Activated T-helper 1 cell treated with anti-CD3 and anti-CD28 coated beads, Interleukin-12 subunit alpha, Interleukin-12 subunit beta, Interleukin-2, Interleukin-4 antibody, amounts not matched to agents 30 ng/mL and 10 ng/mL and 1 ng/mL, durations not matched to agents 14 hours and 24 hours and 36 hours (primary cell): ENCODE results near the gene SORD. TPM values are rescaled to one million over a fixed set of nuclear protein-coding genes. Genes with fewer than 3 reads are reported as not detected.
"Not testable (repeated sequence)": the region's sequence is repeated elsewhere in the genome, so short reads cannot be mapped to it uniquely, and the experiment has no call there.

Source experiments
- DNase-seq: peaks from one replicate; pipeline ENCODE4 v3.0.0; 2021; ENCODE audit warnings: low spot score
- H3K27ac Mint-ChIP-seq: one replicate; pipeline ENCODE4 v1.8.0; 2021; ENCODE audit warnings: mild to moderate bottlenecking, mixed read lengths
- H3K27me3 Mint-ChIP-seq: one replicate; pipeline ENCODE4 v1.8.0; 2022; ENCODE audit warnings: mild to moderate bottlenecking, moderate library complexity, mixed read lengths; ENCODE audit not compliant: insufficient read depth
- H3K36me3 Mint-ChIP-seq: one replicate; pipeline ENCODE4 v1.8.0; 2021; ENCODE audit warnings: low read depth, mixed read lengths
- H3K4me1 Mint-ChIP-seq: one replicate; pipeline ENCODE4 v1.8.0; 2021; ENCODE audit warnings: low read depth, mixed read lengths
- H3K4me3 Mint-ChIP-seq: one replicate; pipeline ENCODE4 v1.8.0; 2021; ENCODE audit warnings: mild to moderate bottlenecking, moderate library complexity, mixed read lengths
- H3K9me3 Mint-ChIP-seq: one replicate; pipeline ENCODE4 v1.8.0; 2021; ENCODE audit warnings: mixed read lengths
- intact Hi-C: fragments of 100-400 bp; cut with micrococcal nuclease; formaldehyde crosslinking; loops from one replicate; pipeline ENCODE4 v1.15.1; 2024
- total RNA-seq: library from RNA; stranded (reverse); gene quantifications from 2 replicates; pipeline ENCODE4 v1.2.3, GENCODE V29; 2022

SORD gene
- total RNA-seq, 1 donor from 2014 or later = 19.9 TPM

DNA sequence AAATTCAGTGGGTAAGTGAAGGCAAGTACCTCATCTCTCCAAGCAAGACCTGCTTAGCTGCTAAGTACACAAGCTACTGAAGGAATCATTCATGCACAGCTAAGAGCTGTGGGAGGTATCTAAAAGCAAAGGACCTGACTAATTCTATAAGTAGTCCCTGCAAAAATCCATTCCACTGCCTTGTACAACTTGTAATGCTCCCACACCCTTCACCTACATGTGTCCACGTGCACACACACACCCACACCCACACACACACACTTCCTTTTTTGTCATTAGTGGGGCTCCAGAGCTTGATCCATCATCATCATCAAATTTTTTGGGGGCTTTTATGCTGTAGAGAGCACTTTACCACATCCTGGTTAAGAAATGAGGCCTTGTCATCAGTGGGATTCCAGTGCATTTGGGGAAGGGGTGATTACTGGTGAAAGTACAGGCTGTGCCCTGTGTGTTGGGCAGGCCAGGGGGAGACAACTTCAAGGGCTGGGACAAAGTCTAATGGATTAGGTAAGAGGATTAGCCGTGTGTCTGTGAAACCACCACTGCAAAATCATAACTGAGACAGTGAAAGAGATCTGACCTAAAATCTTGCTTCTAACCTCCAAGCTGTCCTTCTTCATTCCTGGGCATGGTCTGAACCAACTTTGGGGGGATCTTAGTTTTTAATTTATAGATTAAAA is 19.1 kb upstream of the SORD start:
- H3K27ac Mint-ChIP-seq, H3K9me3 Mint-ChIP-seq, H3K36me3 Mint-ChIP-seq, H3K27me3 Mint-ChIP-seq, DNase-seq, H3K4me1 Mint-ChIP-seq, intact Hi-C loops, H3K4me3 Mint-ChIP-seq: not testable (repeated sequence)

DNA sequence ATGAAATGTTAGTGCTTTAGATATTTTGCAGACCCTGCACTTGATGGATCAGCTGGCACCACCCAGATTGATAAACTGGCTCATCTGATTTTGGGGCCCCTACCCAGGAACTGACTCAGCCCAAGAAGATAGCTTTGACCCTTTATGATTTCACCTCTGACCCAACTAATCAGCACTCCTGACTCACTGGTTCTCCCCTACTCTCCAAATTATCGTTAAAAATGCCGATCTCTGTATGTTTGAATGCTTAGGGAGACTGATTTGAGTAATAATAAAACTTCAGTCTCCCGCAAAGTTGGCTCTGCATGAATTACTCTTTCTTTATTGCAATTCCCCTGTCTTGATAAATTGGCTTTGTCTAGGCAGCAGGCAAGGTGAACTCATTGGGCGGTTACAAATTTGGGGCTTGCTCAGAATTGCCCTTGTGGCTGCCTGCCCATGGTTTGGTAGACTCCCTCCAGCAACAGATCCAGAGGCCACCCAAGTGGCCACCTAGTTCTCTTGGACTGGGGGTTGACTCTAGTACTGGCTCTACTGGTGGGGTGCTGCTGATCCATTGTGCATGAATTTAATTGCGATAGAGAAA is 18.3 kb upstream of the SORD start:
- H3K4me1 Mint-ChIP-seq, H3K4me3 Mint-ChIP-seq, H3K27ac Mint-ChIP-seq, H3K9me3 Mint-ChIP-seq, H3K36me3 Mint-ChIP-seq, H3K27me3 Mint-ChIP-seq, DNase-seq, intact Hi-C loops: not testable (repeated sequence)

DNA sequence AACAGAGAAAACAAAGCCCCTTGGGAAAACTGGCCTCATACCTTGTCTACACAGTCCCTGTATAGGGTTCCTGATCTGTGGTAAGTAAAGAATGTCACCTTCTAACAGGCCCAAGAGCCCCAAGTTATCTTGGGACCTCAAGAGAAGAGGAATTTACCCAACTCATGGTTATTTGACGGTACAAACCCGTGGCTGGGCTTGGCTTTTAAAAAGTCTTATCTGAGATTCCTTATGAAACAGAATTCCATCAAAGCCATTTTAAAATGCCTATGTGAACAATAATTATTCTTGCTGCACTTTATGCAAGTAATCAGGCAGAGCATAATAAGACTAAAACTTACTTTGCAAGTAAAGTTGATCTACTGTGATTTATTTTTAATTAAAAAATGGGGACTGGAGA is 13.9 kb upstream of the SORD start:
- no peaks in the 10 kb centered on the region for H3K36me3 Mint-ChIP-seq
- peaks cover 11% of the 10 kb centered on the region for H3K27me3 Mint-ChIP-seq
- no peak for DNase-seq
- no peak overlapping the region for H3K4me3 Mint-ChIP-seq
- no peak overlapping the region for H3K27ac Mint-ChIP-seq
- H3K9me3 Mint-ChIP-seq = peaks cover 3% of the 10 kb centered on the region
- intact Hi-C loops = no loop called here
- no peaks in the 10 kb centered on the region for H3K4me1 Mint-ChIP-seq

DNA sequence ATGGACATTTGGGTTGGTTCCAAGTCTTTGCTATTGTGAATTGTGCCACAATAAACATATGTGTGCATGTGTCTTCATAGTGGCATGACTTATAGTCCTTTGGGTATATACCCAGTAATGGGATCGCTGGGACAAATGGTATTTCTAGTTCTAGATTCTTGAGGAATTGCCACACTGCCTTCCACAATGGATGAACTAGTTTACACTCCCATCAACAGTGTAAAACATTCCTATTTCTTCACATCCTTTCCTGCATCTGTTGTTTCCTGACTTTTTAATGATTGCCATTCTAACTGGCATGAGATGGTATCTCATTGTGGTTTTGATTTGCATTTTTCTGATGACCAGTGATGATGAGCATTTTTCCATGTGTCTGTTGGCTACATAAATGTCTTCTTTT is 7.9 kb upstream of the SORD start:
- DNase-seq, H3K36me3 Mint-ChIP-seq, H3K4me3 Mint-ChIP-seq, H3K27ac Mint-ChIP-seq, H3K9me3 Mint-ChIP-seq, H3K4me1 Mint-ChIP-seq, intact Hi-C loops: not testable (repeated sequence)
- H3K27me3 Mint-ChIP-seq = peaks cover 46% of the 10 kb centered on the region

DNA sequence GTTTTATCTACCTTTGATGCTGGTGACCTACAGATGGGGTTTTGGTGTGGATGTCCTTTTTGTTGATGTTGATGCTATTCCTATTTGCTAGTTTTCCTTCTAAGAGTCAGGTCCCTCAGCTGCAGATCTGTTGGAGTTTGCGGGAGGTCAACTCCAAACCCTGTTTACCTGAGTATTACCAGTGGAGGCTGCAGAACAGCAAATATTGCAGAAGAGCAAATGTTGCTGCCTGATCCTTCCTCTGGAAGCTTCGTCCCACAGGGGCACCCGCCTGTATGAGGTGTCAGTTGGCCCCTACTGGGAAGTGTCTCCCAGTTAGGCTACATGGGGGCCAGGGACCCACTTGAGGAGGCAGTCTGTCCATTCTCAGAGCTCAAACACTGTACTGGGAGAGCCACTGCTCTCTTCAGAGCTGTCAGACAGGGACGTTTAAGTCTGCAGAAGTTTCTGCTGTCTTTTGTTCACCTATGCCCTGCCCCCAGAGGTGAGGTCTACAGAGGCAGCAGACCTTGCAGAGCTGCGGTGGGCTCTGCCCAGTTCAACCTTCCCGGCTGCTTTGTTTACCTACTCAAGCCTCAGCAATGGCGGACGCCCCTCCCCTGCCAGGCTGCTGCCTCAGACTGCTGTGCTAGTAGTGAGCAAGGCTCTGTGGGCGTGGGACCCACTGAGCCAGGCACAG is 2.6 kb upstream of the SORD start:
- not testable (repeated sequence) for H3K9me3 Mint-ChIP-seq, DNase-seq, H3K36me3 Mint-ChIP-seq, H3K27ac Mint-ChIP-seq, H3K4me3 Mint-ChIP-seq
- H3K4me1 Mint-ChIP-seq = peaks cover 16% of the 10 kb centered on the region
- intact Hi-C loops = loop anchor here (5.0 to 10.0 kb wide), 3 partner anchors 174 to 443 kb away; a partner anchor contains a TSS
- H3K27me3 Mint-ChIP-seq = peaks cover 35% of the 10 kb centered on the region

DNA sequence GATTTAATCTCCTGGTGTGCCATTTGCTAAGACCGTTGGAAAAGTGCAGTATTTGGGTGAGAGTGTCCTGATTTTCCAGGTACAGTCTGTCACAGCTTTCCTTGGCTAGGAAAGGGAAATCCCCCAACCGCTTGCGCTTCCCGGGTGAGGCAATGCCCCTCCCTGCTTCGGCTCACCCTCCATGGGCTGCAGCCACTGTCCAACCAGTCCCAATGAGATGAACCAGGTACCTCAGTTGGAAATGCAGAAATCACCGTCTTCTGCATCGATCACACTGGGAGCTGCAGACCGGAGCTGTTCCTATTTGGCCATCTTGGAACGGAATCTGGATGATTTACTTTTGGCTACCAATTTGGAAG is 2.1 kb upstream of the SORD start:
- not testable (repeated sequence) for H3K27ac Mint-ChIP-seq, DNase-seq, H3K9me3 Mint-ChIP-seq, H3K4me3 Mint-ChIP-seq, H3K36me3 Mint-ChIP-seq
- Mint-ChIP-seq H3K27me3 (peaks cover 34% of the 10 kb centered on the region), H3K4me1 (peaks cover 16% of the 10 kb centered on the region)
- intact Hi-C loops = loop anchor here (5.0 to 10.0 kb wide), 3 partner anchors 174 to 444 kb away; a partner anchor contains a TSS

DNA sequence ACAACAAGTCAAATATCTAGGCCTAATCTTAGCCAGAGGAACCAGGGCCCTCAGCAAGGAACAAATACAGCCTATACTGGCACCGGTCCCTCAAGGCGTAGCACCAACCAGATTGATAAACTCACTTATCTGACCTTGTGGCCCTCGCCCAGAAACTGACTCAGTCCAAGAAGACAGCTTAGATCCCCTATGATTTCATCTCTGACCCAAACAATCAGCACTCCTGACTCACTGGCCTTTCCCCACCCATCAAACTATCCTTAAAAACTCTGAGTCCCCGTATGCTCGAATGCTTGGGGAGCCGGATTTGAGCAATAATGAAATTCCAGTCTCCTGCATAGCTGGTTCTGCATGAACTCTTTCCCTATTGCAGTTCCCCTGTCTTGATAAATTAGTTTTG is 1.6 kb upstream of the SORD start:
- Mint-ChIP-seq H3K4me1 (peaks cover 16% of the 10 kb centered on the region), H3K4me3 (peak overlapping the region; percentile 69), H3K27ac (no peak overlapping the region), H3K27me3 (peaks cover 31% of the 10 kb centered on the region), H3K9me3 (no peaks in the 10 kb centered on the region), H3K36me3 (no peaks in the 10 kb centered on the region)
- DNase-seq = no peak
- intact Hi-C loops = loop anchor here (5.0 to 10.0 kb wide), 3 partner anchors 173 to 444 kb away; a partner anchor contains a TSS

DNA sequence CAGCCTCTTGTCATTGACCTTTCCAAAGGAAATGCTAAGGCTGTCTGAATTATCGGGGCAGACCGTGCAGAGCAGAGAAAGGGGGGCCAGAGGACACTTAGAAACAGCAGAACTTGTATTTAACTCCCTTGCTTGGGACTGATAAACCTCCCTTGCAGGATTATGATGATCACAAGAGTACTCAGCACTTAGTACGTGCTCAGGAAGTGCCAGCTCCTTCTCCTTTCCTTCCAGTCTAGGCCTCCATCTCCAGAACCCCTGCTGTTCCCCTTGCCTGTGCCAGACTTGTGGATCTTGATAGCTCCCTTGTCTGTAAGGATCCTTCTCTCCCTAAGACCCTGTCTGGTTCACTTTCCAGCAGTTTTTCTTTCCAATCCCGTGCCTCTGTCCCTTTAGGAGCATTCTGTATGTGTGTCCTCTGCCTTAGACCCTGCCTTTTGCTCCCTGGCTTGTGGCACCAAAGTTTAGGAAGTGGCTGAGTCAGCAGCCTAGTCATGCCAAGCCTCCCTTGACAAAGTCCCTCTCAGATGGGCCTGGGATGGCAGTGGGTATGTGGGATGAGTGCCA is 747 bp downstream of the SORD start:
- H3K36me3 Mint-ChIP-seq = no peaks in the 10 kb centered on the region
- peaks cover 16% of the 10 kb centered on the region for H3K4me1 Mint-ChIP-seq
- peak overlapping the region; percentile 81 for H3K27ac Mint-ChIP-seq
- H3K27me3 Mint-ChIP-seq = peaks cover 7% of the 10 kb centered on the region
- no peak for DNase-seq
- peak overlapping the region; percentile 87 for H3K4me3 Mint-ChIP-seq
- no peaks in the 10 kb centered on the region for H3K9me3 Mint-ChIP-seq
- intact Hi-C loops = loop anchor here (5.0 to 10.0 kb wide), 3 partner anchors 171 to 446 kb away; a partner anchor contains a TSS

DNA sequence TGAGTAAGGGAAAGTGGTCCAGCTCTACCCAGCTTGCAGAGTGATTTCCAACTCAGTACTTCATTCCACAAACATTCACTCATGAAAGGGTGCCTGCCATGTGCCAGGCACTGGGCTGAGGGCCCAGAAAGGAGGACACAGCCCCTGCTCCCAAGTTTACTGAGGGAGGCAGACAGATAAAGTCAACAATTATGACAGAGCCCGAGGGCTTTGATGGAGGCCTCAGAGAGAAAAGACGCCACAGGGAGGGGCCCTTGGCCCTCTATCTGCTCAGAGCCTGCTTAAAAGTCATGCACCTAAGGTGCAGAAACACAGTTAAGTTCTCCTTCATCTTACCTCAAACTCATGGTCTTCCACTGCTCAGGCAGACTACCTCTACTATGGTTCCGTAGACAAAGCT is 1.7 kb downstream of the SORD start:
- not testable (repeated sequence) for H3K9me3 Mint-ChIP-seq, DNase-seq, H3K27me3 Mint-ChIP-seq, H3K36me3 Mint-ChIP-seq, H3K4me3 Mint-ChIP-seq, H3K27ac Mint-ChIP-seq
- H3K4me1 Mint-ChIP-seq = peaks cover 16% of the 10 kb centered on the region
- intact Hi-C loops = loop anchor here (5.0 to 10.0 kb wide), 3 partner anchors 170 to 447 kb away; a partner anchor contains a TSS

DNA sequence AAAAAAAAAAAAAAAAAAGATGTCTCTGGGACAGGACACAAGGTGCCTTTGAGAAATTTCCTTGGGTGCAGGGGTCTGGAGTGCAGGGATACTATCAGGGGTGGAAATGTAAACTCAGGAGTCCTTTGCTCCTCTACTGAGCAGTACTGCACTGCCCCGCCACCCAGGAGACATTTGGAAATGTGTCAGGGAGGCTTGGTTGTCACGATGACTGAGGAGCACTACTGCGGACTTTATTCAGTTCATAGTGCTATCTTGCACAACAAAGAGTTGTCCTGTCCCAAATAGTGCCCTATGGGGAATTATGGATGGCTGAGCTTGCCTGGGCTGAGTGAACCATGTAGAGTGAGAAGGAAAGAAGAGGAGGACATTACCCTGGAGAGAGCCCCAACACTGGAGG is 2.6 kb downstream of the SORD start:
- intact Hi-C loops = loop anchor here (10.0 kb wide), 1 partner anchor 169 kb away; no protein-coding TSS in a partner anchor
- H3K27ac Mint-ChIP-seq, H3K27me3 Mint-ChIP-seq, H3K36me3 Mint-ChIP-seq, DNase-seq, H3K4me3 Mint-ChIP-seq, H3K9me3 Mint-ChIP-seq: not testable (repeated sequence)
- H3K4me1 Mint-ChIP-seq = peaks cover 16% of the 10 kb centered on the region

DNA sequence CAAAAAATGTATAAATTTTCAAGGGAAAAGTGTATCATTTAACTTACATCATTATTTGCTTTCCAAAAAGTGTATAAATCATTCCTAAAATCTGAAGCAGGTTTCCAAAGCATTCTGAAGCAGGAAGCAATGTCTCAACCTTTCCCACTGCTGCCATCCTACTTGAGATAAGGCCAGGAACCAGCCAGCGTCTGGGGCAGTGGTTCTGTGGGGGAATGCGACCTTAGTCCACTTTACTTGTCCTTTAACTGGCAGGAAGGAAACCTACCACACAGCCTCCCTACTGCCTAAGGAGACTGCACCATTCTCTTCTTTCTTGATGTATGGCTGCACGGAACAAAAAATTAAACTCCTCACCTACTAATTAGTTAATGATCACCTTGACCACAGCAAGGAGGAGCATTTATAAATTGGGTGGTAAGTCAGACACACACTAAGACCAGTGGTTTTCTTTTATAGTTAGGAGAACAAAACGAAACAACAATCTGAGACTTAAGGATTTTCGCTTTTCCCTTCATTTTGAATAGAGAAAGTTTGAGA is 3.7 kb downstream of the SORD start:
- Mint-ChIP-seq H3K36me3 (no peaks in the 10 kb centered on the region), H3K9me3 (no peaks in the 10 kb centered on the region), H3K4me1 (peaks cover 12% of the 10 kb centered on the region), H3K27ac (no peak overlapping the region), H3K27me3 (no peaks in the 10 kb centered on the region), H3K4me3 (no peak overlapping the region)
- no peak for DNase-seq
- intact Hi-C loops = loop anchor here (10.0 kb wide), 1 partner anchor 168 kb away; no protein-coding TSS in a partner anchor

DNA sequence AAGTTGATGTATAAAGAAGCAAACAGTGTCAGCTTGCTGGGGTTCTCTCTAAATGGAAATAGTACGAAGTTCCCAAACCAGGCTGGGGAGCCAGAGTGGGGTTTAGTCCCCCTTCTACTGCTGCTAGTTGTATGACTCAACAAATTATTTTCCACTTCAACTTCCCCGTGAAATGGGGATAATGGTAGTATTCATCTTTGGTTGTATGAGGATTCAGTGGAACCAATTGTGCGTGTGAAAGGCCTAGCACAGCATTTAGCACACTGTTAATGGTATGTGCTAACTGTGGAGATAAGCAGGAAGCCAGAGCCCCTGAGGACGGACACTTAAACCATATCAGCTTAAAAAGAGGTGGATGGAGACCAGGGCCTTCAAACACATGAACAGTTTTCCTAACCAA is 4.2 kb downstream of the SORD start:
- Mint-ChIP-seq H3K36me3 (no peaks in the 10 kb centered on the region), H3K27me3 (no peaks in the 10 kb centered on the region), H3K4me1 (peaks cover 12% of the 10 kb centered on the region), H3K4me3 (no peak overlapping the region), H3K9me3 (no peaks in the 10 kb centered on the region), H3K27ac (no peak overlapping the region)
- intact Hi-C loops = loop anchor here (10.0 kb wide), 1 partner anchor 168 kb away; no protein-coding TSS in a partner anchor
- no peak for DNase-seq

DNA sequence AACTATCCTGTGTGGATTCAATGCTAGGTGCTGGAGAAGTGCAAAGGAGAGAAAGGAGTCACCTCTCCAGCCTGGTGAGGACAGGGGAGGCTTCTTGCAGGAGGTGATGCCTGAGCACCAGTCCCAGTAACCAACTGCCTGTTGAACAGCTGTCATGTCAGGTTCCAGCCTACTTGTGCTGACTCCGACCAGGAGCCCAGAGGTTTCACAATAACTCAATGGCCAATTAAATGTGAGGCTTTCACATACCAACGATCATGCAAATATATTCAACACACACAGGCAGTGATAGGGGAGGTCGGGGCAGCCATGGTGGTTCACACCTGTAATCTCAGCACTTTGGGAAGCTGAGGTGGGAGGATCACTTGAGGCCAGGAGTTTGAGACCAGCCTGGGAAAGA is 7.7 kb downstream of the SORD start:
- intact Hi-C loops = no loop called here
- H3K9me3 Mint-ChIP-seq = no peaks in the 10 kb centered on the region
- peaks cover 3% of the 10 kb centered on the region for H3K36me3 Mint-ChIP-seq
- no peaks in the 10 kb centered on the region for H3K27me3 Mint-ChIP-seq
- H3K4me1 Mint-ChIP-seq = no peaks in the 10 kb centered on the region
- no peak overlapping the region for H3K27ac Mint-ChIP-seq
- no peak for DNase-seq
- H3K4me3 Mint-ChIP-seq = no peak overlapping the region
